ENCODE results near the gene GZF1. TPM values are rescaled to one million over a fixed set of nuclear protein-coding genes. Genes with fewer than 3 reads are reported as not detected.

The GZF1 gene
- total and polyA plus RNA-seq, 7 experiments from 2014 or later: 1.4 to 44.0 (median 14.9) TPM

- ChIA-PET CTCF (no interaction called here), POLR2A (no interaction called here)
- Histone ChIP-seq H3K36me3 (ENCODE audit: control insufficient read depth in 2 of 3, insufficient read depth in 3 of 3, low read length in 3 of 3) (peaks cover 0 to 53% (median 0%) of the 10 kb centered on the region in 3 experiments), H3K27me3 (ENCODE audit: control insufficient read depth in 2 of 2, insufficient read depth in 2 of 2, low read length in 2 of 2) (no peaks in the 10 kb centered on the region), H3K4me3 (ENCODE audit: low read length) (no peak overlapping the region), H3K9me3 (ENCODE audit: control insufficient read depth in 2 of 3, low read length in 3 of 3) (no peaks in the 10 kb centered on the region), H3K27ac (ENCODE audit: low read depth, low read length) (no peak overlapping the region), H3K4me1 (ENCODE audit: control insufficient read depth in 2 of 2, insufficient read depth in 2 of 2, low read length in 2 of 2) (no peaks in the 10 kb centered on the region)
- DNase-seq (no peak), ATAC-seq (no peak)
- Mint-ChIP-seq H3K9me3 (no peaks in the 10 kb centered on the region), H3K27me3 (no peaks in the 10 kb centered on the region), H3K4me1 (peaks cover 0 to 26% (median 3%) of the 10 kb centered on the region in 7 donors), H3K27ac (peak overlapping the region in 2 of 9 donors; percentile 50 to 68), H3K36me3 (peaks cover 27 to 49% (median 32%) of the 10 kb centered on the region in 5 donors), H3K4me3 (no peak overlapping the region)
- intact Hi-C loops (cut with micrococcal nuclease): no loop called here
Observed at GRCh38 chr20:23391707-23392310, 29.8 kb downstream of the GZF1 start.

GRCh38 chr20:23393996-23394775, 32.2 kb downstream of the GZF1 start:
- no peaks in the 10 kb centered on the region for H3K4me1 ChIP-seq (ENCODE audit: control insufficient read depth in 2 of 2, insufficient read depth in 2 of 2, low read length in 2 of 2)
- no peak overlapping the region for H3K4me3 ChIP-seq (ENCODE audit: low read length)
- no peaks in the 10 kb centered on the region for H3K9me3 ChIP-seq (ENCODE audit: control insufficient read depth in 2 of 3, low read length in 3 of 3)
- Mint-ChIP-seq H3K9me3 (no peaks in the 10 kb centered on the region), H3K27ac (peak overlapping the region in 4 of 9 donors; percentile 5 to 68 (median 39)), H3K4me1 (peaks cover 3 to 41% (median 9%) of the 10 kb centered on the region in 7 donors), H3K27me3 (no peaks in the 10 kb centered on the region), H3K4me3 (no peak overlapping the region), H3K36me3 (peaks cover 25 to 37% (median 26%) of the 10 kb centered on the region in 5 donors)
- no peaks in the 10 kb centered on the region for H3K27me3 ChIP-seq (ENCODE audit: control insufficient read depth in 2 of 2, insufficient read depth in 2 of 2, low read length in 2 of 2)
- H3K36me3 ChIP-seq (ENCODE audit: control insufficient read depth in 2 of 3, insufficient read depth in 3 of 3, low read length in 3 of 3): peaks cover 0 to 45% (median 0%) of the 10 kb centered on the region in 3 experiments
- no peak for DNase-seq
- ChIA-PET POLR2A (no interaction called here), CTCF (no interaction called here)
- intact Hi-C loops (cut with micrococcal nuclease): no loop called here
- no peak overlapping the region for H3K27ac ChIP-seq (ENCODE audit: low read depth, low read length)
- no peak for ATAC-seq

- Histone ChIP-seq H3K9me3 (ENCODE audit: control insufficient read depth in 2 of 3, low read length in 3 of 3) (no peaks in the 10 kb centered on the region), H3K4me1 (ENCODE audit: control insufficient read depth in 2 of 2, insufficient read depth in 2 of 2, low read length in 2 of 2) (no peaks in the 10 kb centered on the region), H3K4me3 (ENCODE audit: low read length) (no peak overlapping the region), H3K27ac (ENCODE audit: low read depth, low read length) (peak overlapping the region; percentile 9), H3K27me3 (ENCODE audit: control insufficient read depth in 2 of 2, insufficient read depth in 2 of 2, low read length in 2 of 2) (no peaks in the 10 kb centered on the region), H3K36me3 (ENCODE audit: control insufficient read depth in 2 of 3, insufficient read depth in 3 of 3, low read length in 3 of 3) (peaks cover 0 to 36% (median 0%) of the 10 kb centered on the region in 3 experiments)
- POLR2A ChIA-PET: no interaction called here
- no peak for ATAC-seq
- CTCF ChIA-PET: interaction anchor here (0.6 to 0.9 kb wide), 2 partner anchors 12 to 23 kb away, joined by 3 read pairs; no protein-coding TSS in a partner anchor
- peaks cover 20 to 40% (median 27%) of the 10 kb centered on the region in 5 donors for H3K36me3 Mint-ChIP-seq
- H3K4me3 Mint-ChIP-seq: no peak overlapping the region
- intact Hi-C loops (cut with micrococcal nuclease): no loop called here
- H3K4me1 Mint-ChIP-seq: peaks cover 6 to 56% (median 7%) of the 10 kb centered on the region in 7 donors
- H3K27me3 Mint-ChIP-seq: no peaks in the 10 kb centered on the region
- no peak for DNase-seq
- no peaks in the 10 kb centered on the region for H3K9me3 Mint-ChIP-seq
- H3K27ac Mint-ChIP-seq: peak overlapping the region in 2 of 9 donors; percentile 7 to 50
Observed at GRCh38 chr20:23396950-23397627, 35.1 kb downstream of the GZF1 start.

- Histone ChIP-seq H3K27me3 (ENCODE audit: control insufficient read depth in 2 of 2, insufficient read depth in 2 of 2, low read length in 2 of 2) (no peaks in the 10 kb centered on the region), H3K4me3 (ENCODE audit: low read length) (no peak overlapping the region), H3K9me3 (ENCODE audit: control insufficient read depth in 2 of 3, low read length in 3 of 3) (no peaks in the 10 kb centered on the region), H3K4me1 (ENCODE audit: control insufficient read depth in 2 of 2, insufficient read depth in 2 of 2, low read length in 2 of 2) (no peaks in the 10 kb centered on the region), H3K27ac (ENCODE audit: low read depth, low read length) (peak overlapping the region; percentile 9), H3K36me3 (ENCODE audit: control insufficient read depth in 2 of 3, insufficient read depth in 3 of 3, low read length in 3 of 3) (peaks cover 0 to 31% (median 0%) of the 10 kb centered on the region in 3 experiments)
- POLR2A ChIA-PET: no interaction called here
- H3K4me3 Mint-ChIP-seq: peak overlapping the region in 1 of 10 donors; percentile 82
- H3K27me3 Mint-ChIP-seq: no peaks in the 10 kb centered on the region
- peaks cover 19 to 46% (median 26%) of the 10 kb centered on the region in 5 donors for H3K36me3 Mint-ChIP-seq
- peaks cover 6 to 64% (median 7%) of the 10 kb centered on the region in 7 donors for H3K4me1 Mint-ChIP-seq
- intact Hi-C loops (cut with micrococcal nuclease): no loop called here
- peak overlapping the region in 3 of 9 donors; percentile 63 to 85 (median 81) for H3K27ac Mint-ChIP-seq
- no peaks in the 10 kb centered on the region for H3K9me3 Mint-ChIP-seq
- CTCF ChIA-PET: interaction anchor here (0.6 kb wide), 1 partner anchor 13 kb away, joined by 3 read pairs; no protein-coding TSS in a partner anchor
- DNase-seq (no peak), ATAC-seq (no peak)
Observed at GRCh38 chr20:23397961-23398360, 36.0 kb downstream of the GZF1 start.

- ChIA-PET POLR2A (no interaction called here), CTCF (no interaction called here)
- intact Hi-C loops (cut with micrococcal nuclease): loop anchor here in 1 of 2 donors (1.0 kb wide), 1 partner anchor 9 kb away; no protein-coding TSS in a partner anchor
- Histone ChIP-seq H3K4me1 (ENCODE audit: control insufficient read depth in 2 of 2, insufficient read depth in 2 of 2, low read length in 2 of 2) (no peaks in the 10 kb centered on the region), H3K9me3 (ENCODE audit: control insufficient read depth in 2 of 3, low read length in 3 of 3) (no peaks in the 10 kb centered on the region), H3K4me3 (ENCODE audit: low read length) (no peak overlapping the region), H3K36me3 (ENCODE audit: control insufficient read depth in 2 of 3, insufficient read depth in 3 of 3, low read length in 3 of 3) (peaks cover 0 to 13% (median 0%) of the 10 kb centered on the region in 3 experiments), H3K27ac (ENCODE audit: low read depth, low read length) (no peak overlapping the region), H3K27me3 (ENCODE audit: control insufficient read depth in 2 of 2, insufficient read depth in 2 of 2, low read length in 2 of 2) (no peaks in the 10 kb centered on the region)
- Mint-ChIP-seq H3K4me1 (peaks cover 4 to 71% (median 10%) of the 10 kb centered on the region in 7 donors), H3K27me3 (no peaks in the 10 kb centered on the region), H3K4me3 (peak overlapping the region in 1 of 10 donors; percentile 47), H3K27ac (peak overlapping the region in 1 of 9 donors; percentile 82), H3K36me3 (peaks cover 4 to 33% (median 19%) of the 10 kb centered on the region in 5 donors), H3K9me3 (no peaks in the 10 kb centered on the region)
- DNase-seq (no peak), ATAC-seq (peak; percentile 12)
Observed at GRCh38 chr20:23399568-23400241, 37.7 kb downstream of the GZF1 start.

- no peak overlapping the region for H3K4me3 Mint-ChIP-seq
- H3K4me1 ChIP-seq (ENCODE audit: control insufficient read depth in 2 of 2, insufficient read depth in 2 of 2, low read length in 2 of 2): no peaks in the 10 kb centered on the region
- H3K4me3 ChIP-seq (ENCODE audit: low read length): no peak overlapping the region
- H3K27me3 Mint-ChIP-seq: no peaks in the 10 kb centered on the region
- H3K27me3 ChIP-seq (ENCODE audit: control insufficient read depth in 2 of 2, insufficient read depth in 2 of 2, low read length in 2 of 2): no peaks in the 10 kb centered on the region
- H3K27ac ChIP-seq (ENCODE audit: low read depth, low read length): no peak overlapping the region
- intact Hi-C loops (cut with micrococcal nuclease): no loop called here
- DNase-seq (no peak), ATAC-seq (no peak)
- H3K4me1 Mint-ChIP-seq: peaks cover 6 to 72% (median 12%) of the 10 kb centered on the region in 7 donors
- CTCF ChIA-PET: no interaction called here
- H3K27ac Mint-ChIP-seq: peak overlapping the region in 2 of 9 donors; percentile 3 to 40
- H3K36me3 ChIP-seq (ENCODE audit: control insufficient read depth in 2 of 3, insufficient read depth in 3 of 3, low read length in 3 of 3): peaks cover 0 to 5% (median 0%) of the 10 kb centered on the region in 3 experiments
- H3K36me3 Mint-ChIP-seq: peaks cover 0 to 32% (median 16%) of the 10 kb centered on the region in 5 donors
- H3K9me3 ChIP-seq (ENCODE audit: control insufficient read depth in 2 of 3, low read length in 3 of 3): no peaks in the 10 kb centered on the region
- H3K9me3 Mint-ChIP-seq: no peaks in the 10 kb centered on the region
- POLR2A ChIA-PET: no interaction called here
Observed at GRCh38 chr20:23401051-23401450, 39.1 kb downstream of the GZF1 start.
